GM18511 (cell line): Measurements from ENCODE around the gene ENOX1.

Experiments
- ATAC-seq: cut with Tn5 transposase; IDR thresholded peaks from one replicate; pipeline ENCODE4 v1.9.1; 2021; ENCODE audit warnings: mild to moderate bottlenecking, moderate library complexity; ENCODE audit not compliant: unreplicated experiment

The ENOX1 gene

GRCh38 chr13:43232144-43232872, 554.5 kb downstream of the ENOX1 start:
- ATAC-seq = no peak

GRCh38 chr13:43230989-43231388, 555.8 kb downstream of the ENOX1 start:
- ATAC-seq = no peak

GRCh38 chr13:43229506-43229905, 557.3 kb downstream of the ENOX1 start:
- ATAC-seq = no peak

- no peak for ATAC-seq
Observed at GRCh38 chr13:43227721-43228120, 559.1 kb downstream of the ENOX1 start.

GRCh38 chr13:43223216-43223615, 563.6 kb downstream of the ENOX1 start:
- no peak for ATAC-seq

GRCh38 chr13:43222086-43222485, 564.7 kb downstream of the ENOX1 start:
- no peak for ATAC-seq

- no peak for ATAC-seq
Observed at GRCh38 chr13:43221611-43222010, 565.2 kb downstream of the ENOX1 start.

- ATAC-seq = no peak
Observed at GRCh38 chr13:43220873-43221595, 565.7 kb downstream of the ENOX1 start.

GRCh38 chr13:43214124-43214523, 572.6 kb downstream of the ENOX1 start:
- ATAC-seq = no peak

- ATAC-seq = no peak
Observed at GRCh38 chr13:43206838-43207237, 579.9 kb downstream of the ENOX1 start.

- no peak for ATAC-seq
Observed at GRCh38 chr13:43205416-43205815, 581.4 kb downstream of the ENOX1 start.

- no peak for ATAC-seq
Observed at GRCh38 chr13:43204591-43204990, 582.2 kb downstream of the ENOX1 start.

- no peak for ATAC-seq
Observed at GRCh38 chr13:43203781-43204180, 583.0 kb downstream of the ENOX1 start.

GRCh38 chr13:43200736-43201135, 586.0 kb downstream of the ENOX1 start:
- ATAC-seq = no peak

- ATAC-seq = no peak
Observed at GRCh38 chr13:43200307-43200706, 586.5 kb downstream of the ENOX1 start.

GRCh38 chr13:43196750-43197370, 589.9 kb downstream of the ENOX1 start:
- no peak for ATAC-seq

- ATAC-seq = no peak
Observed at GRCh38 chr13:43196086-43196621, 590.6 kb downstream of the ENOX1 start.

GRCh38 chr13:43195551-43195950, 591.2 kb downstream of the ENOX1 start:
- no peak for ATAC-seq

GRCh38 chr13:43195112-43195511, 591.7 kb downstream of the ENOX1 start:
- ATAC-seq = no peak

GRCh38 chr13:43193789-43194420, 592.9 kb downstream of the ENOX1 start:
- no peak for ATAC-seq

GRCh38 chr13:43191546-43191945, 595.2 kb downstream of the ENOX1 start:
- ATAC-seq = no peak
